Stomach (tissue), 4 donors: Measurements from ENCODE around the gene TBL3.

Experiments used
- CTCF ChIP-seq, 7 experiments: fragments of 450-650 bp in 4 of 7; fragments of 200-600 bp in 3 of 7; sonication (generic) in 3 of 7; IDR thresholded peaks; one replicate each; pipeline ENCODE4 v1.5.1; 2016 to 2019; ENCODE audit warnings: antibody characterized with exemption in 7 of 7, control low read depth in 2 of 7, mild to moderate bottlenecking in 1 of 7
- EP300 ChIP-seq: sonication (generic); formaldehyde crosslinking; IDR thresholded peaks from one replicate; pipeline ENCODE4 v1.6.1; 2017; ENCODE audit warnings: antibody characterized with exemption
- POLR2A ChIP-seq, 4 donors: fragments of 450-650 bp; IDR thresholded peaks; one replicate each; pipeline ENCODE4 v1.6.1; 2016; ENCODE audit warnings: antibody characterized with exemption in 4 of 4, control low read depth in 2 of 4, mild to moderate bottlenecking in 1 of 4, moderate library complexity in 1 of 4
- POLR2AphosphoS5 ChIP-seq, 3 donors: sonication (generic); formaldehyde crosslinking; IDR thresholded peaks; one replicate each; pipeline ENCODE4 v1.6.1; 2016; ENCODE audit warnings: antibody characterized with exemption in 3 of 3

DNA sequence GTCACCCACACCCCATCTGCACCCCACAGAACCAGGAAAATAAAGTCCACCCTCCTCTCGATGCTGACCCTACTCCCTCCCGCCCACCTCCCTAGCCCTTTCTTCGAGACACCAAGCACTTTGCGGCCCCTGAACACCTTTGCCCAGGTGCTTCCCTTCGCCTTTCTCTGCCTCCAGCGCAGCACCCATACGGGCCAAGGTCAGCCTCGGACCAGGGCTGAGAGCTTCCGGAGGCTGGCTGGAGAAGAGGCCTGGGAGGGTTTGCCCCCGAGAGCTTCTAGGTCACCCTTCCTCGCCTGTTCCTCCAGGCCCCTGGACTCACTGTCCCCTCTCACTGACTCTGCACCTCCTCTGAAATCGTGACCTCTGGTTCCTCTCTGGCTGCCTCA lies 52.2 kb downstream of the TBL3 start:
- TF ChIP-seq CTCF (IDR thresholded peaks at IDR 0.05) (no peak), POLR2A (IDR thresholded peaks at IDR 0.05) (no peak), EP300 (no peak), POLR2AphosphoS5 (IDR thresholded peaks at IDR 0.05) (no peak)
